Subcutaneous abdominal adipose tissue (tissue), 5 donors: ENCODE data around the gene SYF2.
"Not testable (repeated sequence)": the region's sequence is repeated elsewhere in the genome, so short reads cannot be mapped to it uniquely, and the experiment has no call there.

ENCODE experiments used
- H3K27ac ChIP-seq: one replicate; pipeline ENCODE4 v1.7.0; 2013; ENCODE audit warnings: low read depth, mild to moderate bottlenecking, inconsistent platforms, low read length, moderate library complexity
- H3K27me3 ChIP-seq, 5 donors: one replicate each; pipeline ENCODE4 v1.7.0; 2013; ENCODE audit warnings: low read length in 5 of 5, inconsistent platforms in 1 of 5; ENCODE audit not compliant: control insufficient read depth in 5 of 5, insufficient read depth in 4 of 5
- H3K36me3 ChIP-seq, 5 donors: one replicate each; pipeline ENCODE4 v1.7.0; 2013; ENCODE audit warnings: low read length in 5 of 5; ENCODE audit not compliant: control insufficient read depth in 5 of 5, insufficient read depth in 5 of 5
- H3K4me1 ChIP-seq, 5 donors: one replicate each; pipeline ENCODE4 v1.7.0; 2013; ENCODE audit warnings: low read length in 5 of 5, mild to moderate bottlenecking in 3 of 5, moderate library complexity in 1 of 5; ENCODE audit not compliant: control insufficient read depth in 5 of 5, insufficient read depth in 5 of 5
- H3K4me3 ChIP-seq, 5 donors: one replicate each; pipeline ENCODE4 v1.7.0; 2013; ENCODE audit warnings: low read length in 5 of 5, low read depth in 1 of 5
- H3K9ac ChIP-seq, 5 donors: one replicate each; pipeline ENCODE4 v1.7.0; 2013; ENCODE audit warnings: low read length in 5 of 5, mild to moderate bottlenecking in 4 of 5, moderate library complexity in 3 of 5
- H3K9me3 ChIP-seq, 5 donors: one replicate each; pipeline ENCODE4 v1.7.0; 2013; ENCODE audit warnings: low read length in 5 of 5; ENCODE audit not compliant: control insufficient read depth in 5 of 5
- donor health status: healthy.
- donor health status: healthy.
- donor health status: healthy.
- donor health status: healthy.
- donor health status: healthy.

Gene SYF2

GRCh38 chr1:25197235-25197975 lies 34.9 kb downstream of the SYF2 start:
- Histone ChIP-seq H3K9ac (no peak overlapping the region), H3K27ac (no peak overlapping the region)

GRCh38 chr1:25196830-25197229 lies 35.5 kb downstream of the SYF2 start:
- Histone ChIP-seq H3K4me1 (peaks cover 0 to 15% (median 6%) of the 10 kb centered on the region in 5 donors), H3K4me3 (no peak overlapping the region), H3K9ac (no peak overlapping the region), H3K36me3 (no peaks in the 10 kb centered on the region), H3K9me3 (no peaks in the 10 kb centered on the region), H3K27me3 (peaks cover 0 to 48% (median 38%) of the 10 kb centered on the region in 5 donors), H3K27ac (no peak overlapping the region)

More at GRCh38 chr1:25197235-25197975, 34.9 kb downstream of the SYF2 start:
- H3K4me1 ChIP-seq = peaks cover 0 to 15% (median 6%) of the 10 kb centered on the region in 5 donors
- H3K36me3 ChIP-seq = no peaks in the 10 kb centered on the region
- H3K9me3 ChIP-seq = no peaks in the 10 kb centered on the region
- peaks cover 0 to 48% (median 38%) of the 10 kb centered on the region in 5 donors for H3K27me3 ChIP-seq
- H3K4me3 ChIP-seq = no peak overlapping the region

GRCh38 chr1:25195835-25196234 lies 36.5 kb downstream of the SYF2 start:
- H3K27me3 ChIP-seq = peaks cover 0 to 47% (median 43%) of the 10 kb centered on the region in 5 donors
- no peaks in the 10 kb centered on the region for H3K36me3 ChIP-seq
- H3K4me3 ChIP-seq = no peak overlapping the region
- no peaks in the 10 kb centered on the region for H3K9me3 ChIP-seq
- H3K27ac ChIP-seq = no peak overlapping the region
- no peak overlapping the region for H3K9ac ChIP-seq
- peaks cover 0 to 15% (median 6%) of the 10 kb centered on the region in 5 donors for H3K4me1 ChIP-seq

- no peak overlapping the region for H3K27ac ChIP-seq
- H3K4me3 ChIP-seq = no peak overlapping the region
- H3K9me3 ChIP-seq = no peaks in the 10 kb centered on the region
- H3K36me3 ChIP-seq = no peaks in the 10 kb centered on the region
- H3K4me1 ChIP-seq = peaks cover 0 to 15% (median 6%) of the 10 kb centered on the region in 5 donors
- no peak overlapping the region for H3K9ac ChIP-seq
- peaks cover 0 to 43% (median 38%) of the 10 kb centered on the region in 5 donors for H3K27me3 ChIP-seq
Observed at GRCh38 chr1:25194572-25195020, 37.7 kb downstream of the SYF2 start.

- Histone ChIP-seq H3K36me3 (no peaks in the 10 kb centered on the region), H3K27me3 (peaks cover 0 to 43% (median 38%) of the 10 kb centered on the region in 5 donors), H3K27ac (no peak overlapping the region), H3K9ac (no peak overlapping the region), H3K4me3 (no peak overlapping the region), H3K9me3 (no peaks in the 10 kb centered on the region), H3K4me1 (peaks cover 0 to 11% (median 4%) of the 10 kb centered on the region in 5 donors)
Observed at GRCh38 chr1:25194054-25194453, 38.2 kb downstream of the SYF2 start.

- Histone ChIP-seq H3K4me3 (no peak overlapping the region), H3K27me3 (peaks cover 0 to 43% (median 38%) of the 10 kb centered on the region in 5 donors), H3K36me3 (no peaks in the 10 kb centered on the region), H3K9ac (no peak overlapping the region), H3K27ac (no peak overlapping the region), H3K9me3 (no peaks in the 10 kb centered on the region), H3K4me1 (peaks cover 0 to 3% (median 0%) of the 10 kb centered on the region in 5 donors)
Observed at GRCh38 chr1:25193229-25193628, 39.1 kb downstream of the SYF2 start.

- Histone ChIP-seq H3K27ac (no peak overlapping the region), H3K9me3 (no peaks in the 10 kb centered on the region), H3K9ac (no peak overlapping the region), H3K36me3 (no peaks in the 10 kb centered on the region), H3K27me3 (peaks cover 0 to 40% (median 32%) of the 10 kb centered on the region in 5 donors), H3K4me3 (no peak overlapping the region), H3K4me1 (no peaks in the 10 kb centered on the region)
Observed at GRCh38 chr1:25192154-25192553, 40.1 kb downstream of the SYF2 start.

- Histone ChIP-seq H3K9ac (no peak overlapping the region), H3K4me3 (no peak overlapping the region), H3K4me1 (no peaks in the 10 kb centered on the region), H3K9me3 (no peaks in the 10 kb centered on the region), H3K27me3 (peaks cover 0 to 29% (median 25%) of the 10 kb centered on the region in 5 donors), H3K27ac (no peak overlapping the region), H3K36me3 (no peaks in the 10 kb centered on the region)
Observed at GRCh38 chr1:25190260-25190659, 42.0 kb downstream of the SYF2 start.

GRCh38 chr1:25187904-25188303 lies 44.4 kb downstream of the SYF2 start:
- H3K36me3 ChIP-seq, H3K27ac ChIP-seq, H3K9ac ChIP-seq, H3K4me3 ChIP-seq, H3K4me1 ChIP-seq, H3K9me3 ChIP-seq: not testable (repeated sequence)
- peaks cover 0 to 19% (median 14%) of the 10 kb centered on the region in 5 donors for H3K27me3 ChIP-seq

GRCh38 chr1:25187077-25187476 lies 45.2 kb downstream of the SYF2 start:
- Histone ChIP-seq H3K9ac (no peak overlapping the region), H3K27ac (no peak overlapping the region), H3K9me3 (no peaks in the 10 kb centered on the region), H3K36me3 (no peaks in the 10 kb centered on the region), H3K27me3 (peaks cover 0 to 17% (median 11%) of the 10 kb centered on the region in 5 donors), H3K4me1 (no peaks in the 10 kb centered on the region), H3K4me3 (no peak overlapping the region)
